Measurements from ENCODE around the gene CASZ1.

Gene CASZ1

DNA sequence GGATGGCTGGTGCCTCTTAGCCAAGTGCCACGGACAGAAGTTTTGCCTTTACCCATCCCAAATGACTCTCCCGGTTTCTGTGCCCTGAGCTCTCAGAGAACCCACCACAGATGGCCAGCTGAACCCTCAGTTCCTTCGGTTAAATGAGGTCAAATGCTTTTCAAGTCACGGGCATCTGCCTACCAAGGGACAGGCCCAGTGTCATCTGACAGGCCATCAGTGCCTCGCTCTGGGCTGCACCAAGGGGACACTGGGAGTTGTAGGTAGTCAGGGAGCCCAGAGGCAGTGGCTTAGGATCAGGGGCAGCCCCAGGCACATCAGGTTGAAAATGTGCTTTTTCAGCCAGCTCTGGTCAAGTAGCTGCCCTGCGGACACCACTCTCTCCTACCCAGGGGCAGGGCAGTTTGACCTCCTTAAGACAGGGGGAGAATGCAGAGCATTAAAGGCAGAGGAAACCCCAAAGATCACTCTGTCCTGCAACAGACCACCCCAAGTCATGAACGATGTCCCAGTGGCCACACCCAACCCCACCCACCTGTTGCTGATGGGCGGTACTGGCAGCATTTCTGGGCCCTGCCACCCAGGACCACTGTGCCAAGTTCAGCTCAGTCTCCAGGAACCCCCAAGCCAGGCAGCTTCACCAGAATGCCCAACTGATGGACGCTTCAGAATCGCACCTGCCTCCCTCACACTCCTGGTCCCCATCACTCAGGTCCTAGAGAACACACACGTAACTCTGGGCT, 60.7 kb downstream of the CASZ1 start:
- TF ChIP-seq, protein P1, sequence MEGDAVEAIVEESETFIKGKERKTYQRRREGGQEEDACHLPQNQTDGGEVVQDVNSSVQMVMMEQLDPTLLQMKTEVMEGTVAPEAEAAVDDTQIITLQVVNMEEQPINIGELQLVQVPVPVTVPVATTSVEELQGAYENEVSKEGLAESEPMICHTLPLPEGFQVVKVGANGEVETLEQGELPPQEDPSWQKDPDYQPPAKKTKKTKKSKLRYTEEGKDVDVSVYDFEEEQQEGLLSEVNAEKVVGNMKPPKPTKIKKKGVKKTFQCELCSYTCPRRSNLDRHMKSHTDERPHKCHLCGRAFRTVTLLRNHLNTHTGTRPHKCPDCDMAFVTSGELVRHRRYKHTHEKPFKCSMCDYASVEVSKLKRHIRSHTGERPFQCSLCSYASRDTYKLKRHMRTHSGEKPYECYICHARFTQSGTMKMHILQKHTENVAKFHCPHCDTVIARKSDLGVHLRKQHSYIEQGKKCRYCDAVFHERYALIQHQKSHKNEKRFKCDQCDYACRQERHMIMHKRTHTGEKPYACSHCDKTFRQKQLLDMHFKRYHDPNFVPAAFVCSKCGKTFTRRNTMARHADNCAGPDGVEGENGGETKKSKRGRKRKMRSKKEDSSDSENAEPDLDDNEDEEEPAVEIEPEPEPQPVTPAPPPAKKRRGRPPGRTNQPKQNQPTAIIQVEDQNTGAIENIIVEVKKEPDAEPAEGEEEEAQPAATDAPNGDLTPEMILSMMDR (IDR thresholded peaks at IDR 0.05): no peak
- no peaks in the 10 kb centered on the region for H3K9me3 ChIP-seq (ENCODE audit: control insufficient read depth, low read length)
- H3K27ac ChIP-seq: no peak overlapping the region
- no peaks in the 10 kb centered on the region for H3K79me2 ChIP-seq
- H2AFZ ChIP-seq: no peak overlapping the region
- H3K4me2 ChIP-seq (ENCODE audit: low read length): no peak overlapping the region
- no peaks in the 10 kb centered on the region for H3K4me1 ChIP-seq
- no peak overlapping the region for H3K4me3 ChIP-seq (ENCODE audit: low read depth, low read length)
- H3K9ac ChIP-seq: no peak overlapping the region
- H3K36me3 ChIP-seq (ENCODE audit: control insufficient read depth, insufficient read depth, low read length): no peaks in the 10 kb centered on the region
- no peaks in the 10 kb centered on the region for H3K27me3 ChIP-seq (ENCODE audit: control insufficient read depth, insufficient read depth, low read length)

DNA sequence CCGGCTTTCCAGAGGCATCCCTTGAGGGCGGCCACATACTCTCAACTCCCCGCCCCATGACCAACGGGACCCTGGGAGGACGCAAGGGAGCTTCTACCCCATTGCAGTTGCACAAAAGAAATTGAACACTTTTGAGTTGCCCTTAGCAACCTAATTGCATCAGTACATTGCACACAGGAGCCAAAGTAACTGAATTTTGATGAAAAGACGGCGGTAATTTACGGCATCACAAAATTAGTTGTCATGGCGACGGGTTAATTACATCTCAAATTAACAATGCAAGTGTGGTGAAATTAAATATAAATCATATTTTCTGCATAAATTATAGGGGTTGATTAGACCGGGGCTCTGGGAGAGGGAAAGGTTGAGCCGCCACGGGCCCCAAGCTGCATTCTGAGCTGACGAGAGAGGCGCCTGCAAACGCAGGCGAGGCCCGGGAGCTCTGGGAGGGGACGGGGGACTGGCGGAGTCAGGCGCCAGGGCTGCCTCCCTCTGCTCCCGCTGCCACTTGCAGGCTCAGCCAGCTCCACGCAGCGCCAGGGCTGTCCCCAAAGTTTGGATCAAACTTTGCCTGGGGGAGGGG, 61.4 kb downstream of the CASZ1 start:
- Histone ChIP-seq H3K27me3 (ENCODE audit: control insufficient read depth, insufficient read depth, low read length) (no peaks in the 10 kb centered on the region), H3K27ac (no peak overlapping the region), H3K9me3 (ENCODE audit: control insufficient read depth, low read length) (no peaks in the 10 kb centered on the region), H2AFZ (no peak overlapping the region), H3K4me2 (ENCODE audit: low read length) (no peak overlapping the region), H3K36me3 (ENCODE audit: control insufficient read depth, insufficient read depth, low read length) (no peaks in the 10 kb centered on the region), H3K79me2 (no peaks in the 10 kb centered on the region), H3K9ac (no peak overlapping the region), H3K4me3 (ENCODE audit: low read depth, low read length) (no peak overlapping the region), H3K4me1 (no peaks in the 10 kb centered on the region)
- TF ChIP-seq, protein P1 (IDR thresholded peaks at IDR 0.05): no peak

DNA sequence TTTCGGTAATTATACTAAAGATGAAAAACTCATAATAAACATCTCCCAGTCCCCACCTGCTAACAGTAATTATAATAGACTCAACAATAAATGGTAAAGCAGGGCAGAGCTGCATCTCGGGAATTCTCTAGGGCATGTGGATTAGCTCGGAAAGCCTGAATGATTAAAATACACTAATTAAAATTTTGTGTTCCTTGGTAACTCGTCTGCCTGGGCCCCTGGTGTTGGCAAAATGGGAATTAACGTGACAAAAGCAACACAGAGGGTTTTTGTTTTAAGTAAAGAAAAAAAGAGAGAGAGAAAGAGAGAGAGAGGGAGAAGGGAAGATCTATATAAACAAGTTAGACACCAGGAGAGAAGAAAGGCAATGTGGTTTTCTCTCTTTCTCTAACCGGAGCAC, 62.1 kb downstream of the CASZ1 start:
- Histone ChIP-seq H3K4me1 (no peaks in the 10 kb centered on the region), H3K27me3 (ENCODE audit: control insufficient read depth, insufficient read depth, low read length) (no peaks in the 10 kb centered on the region), H3K4me3 (ENCODE audit: low read depth, low read length) (no peak overlapping the region), H3K4me2 (ENCODE audit: low read length) (no peak overlapping the region), H3K36me3 (ENCODE audit: control insufficient read depth, insufficient read depth, low read length) (no peaks in the 10 kb centered on the region), H2AFZ (no peak overlapping the region), H3K9ac (no peak overlapping the region), H3K27ac (no peak overlapping the region), H3K9me3 (ENCODE audit: control insufficient read depth, low read length) (no peaks in the 10 kb centered on the region), H3K79me2 (no peaks in the 10 kb centered on the region)
- TF ChIP-seq, protein P1 (IDR thresholded peaks at IDR 0.05): no peak

DNA sequence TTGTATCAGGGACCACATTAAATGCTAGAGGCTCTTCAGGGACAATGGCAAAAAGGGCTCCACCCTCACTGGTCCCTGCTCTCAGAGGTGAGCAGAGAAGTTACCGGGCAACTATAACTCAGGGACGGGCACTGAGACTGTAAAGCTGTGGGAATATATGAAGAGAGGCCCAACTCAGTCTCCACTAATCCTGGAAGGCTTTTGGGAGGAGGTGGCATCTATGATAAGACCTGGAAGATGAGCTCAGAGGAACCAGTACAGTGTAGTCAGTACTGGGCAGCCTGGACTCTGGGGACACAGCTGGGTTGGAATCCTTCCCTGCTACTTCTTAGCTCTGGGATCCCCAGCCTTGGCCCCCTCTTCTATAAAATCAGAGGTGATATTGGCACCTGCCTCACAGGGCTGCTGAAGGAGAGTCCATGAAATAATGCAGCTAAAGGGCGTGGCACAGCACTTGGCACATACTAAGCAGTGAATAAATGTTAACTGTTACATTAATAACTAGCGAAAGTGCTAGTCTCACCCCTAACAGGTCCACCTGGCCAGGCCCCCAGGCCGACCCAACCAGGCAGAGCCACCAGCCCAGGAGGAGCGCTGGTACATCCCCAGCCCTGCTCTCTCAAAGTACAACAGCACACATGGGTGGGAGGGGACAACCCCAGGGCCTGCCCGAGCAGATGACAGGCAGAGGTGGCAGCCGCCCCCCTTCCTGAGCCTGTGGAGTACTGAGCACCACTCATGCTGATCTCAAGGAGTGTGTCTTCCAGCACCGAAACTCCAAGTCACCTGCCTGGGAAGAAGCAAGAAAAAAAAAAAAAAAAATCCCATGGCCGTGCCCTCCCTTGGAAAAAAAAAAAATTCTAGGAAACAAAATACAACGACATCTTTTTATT, 62.7 kb downstream of the CASZ1 start:
- H3K4me1 ChIP-seq: no peaks in the 10 kb centered on the region
- H3K9ac ChIP-seq: no peak overlapping the region
- H3K9me3 ChIP-seq (ENCODE audit: control insufficient read depth, low read length): no peaks in the 10 kb centered on the region
- TF ChIP-seq, protein P1 (IDR thresholded peaks at IDR 0.05): no peak
- H3K27ac ChIP-seq: no peak overlapping the region
- no peak overlapping the region for H2AFZ ChIP-seq
- no peak overlapping the region for H3K4me2 ChIP-seq (ENCODE audit: low read length)
- H3K4me3 ChIP-seq (ENCODE audit: low read depth, low read length): no peak overlapping the region
- no peaks in the 10 kb centered on the region for H3K27me3 ChIP-seq (ENCODE audit: control insufficient read depth, insufficient read depth, low read length)
- no peaks in the 10 kb centered on the region for H3K79me2 ChIP-seq
- H3K36me3 ChIP-seq (ENCODE audit: control insufficient read depth, insufficient read depth, low read length): no peaks in the 10 kb centered on the region
